Measurements from ENCODE around the gene CNIH2. TPM values are rescaled to one million over a fixed set of nuclear protein-coding genes. Genes with fewer than 3 reads are reported as not detected.

CNIH2 gene
- total and polyA plus RNA-seq, 2 of the 13 experiments (the other 11 are each of a cell fraction or from before 2014, with no cell fraction given): 0.60 to 0.69 TPM

DNA sequence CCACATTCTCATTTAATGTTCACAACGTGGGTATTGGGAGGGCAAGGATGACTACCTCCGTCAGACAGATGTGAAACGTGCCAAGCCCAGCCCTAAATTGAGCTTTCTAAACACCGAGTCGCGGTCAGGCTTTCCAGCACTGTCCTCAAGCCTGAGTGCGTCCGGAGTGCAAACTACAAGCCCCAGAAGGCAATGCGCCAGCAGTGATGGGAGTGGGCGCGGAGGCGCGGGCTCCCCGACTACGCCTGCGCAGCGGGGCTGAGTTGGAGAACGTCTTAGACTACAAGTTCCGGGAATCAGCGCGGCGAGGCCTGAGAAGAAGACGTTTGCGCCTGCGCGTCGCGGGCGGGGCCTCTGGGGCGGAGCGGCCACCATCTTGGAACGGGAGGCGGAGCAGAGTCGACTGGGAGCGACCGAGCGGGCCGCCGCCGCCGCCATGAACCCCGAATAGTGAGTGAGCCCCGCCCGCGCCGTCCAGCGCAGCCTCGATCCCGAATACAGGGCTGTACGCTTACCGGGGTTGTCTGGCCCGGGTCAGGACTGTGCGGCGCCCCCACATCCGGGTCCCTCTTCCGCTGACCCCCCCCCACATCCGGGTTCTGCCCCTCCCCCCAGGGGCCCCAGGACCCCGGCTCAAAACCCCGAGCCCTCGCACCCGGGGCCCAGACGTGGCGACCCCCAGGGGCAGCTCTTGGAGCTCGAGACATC lies 9.6 kb upstream of the CNIH2 start, which contains the start of gene RAB1B (continued):
- TF ChIP-seq, protein P1, sequence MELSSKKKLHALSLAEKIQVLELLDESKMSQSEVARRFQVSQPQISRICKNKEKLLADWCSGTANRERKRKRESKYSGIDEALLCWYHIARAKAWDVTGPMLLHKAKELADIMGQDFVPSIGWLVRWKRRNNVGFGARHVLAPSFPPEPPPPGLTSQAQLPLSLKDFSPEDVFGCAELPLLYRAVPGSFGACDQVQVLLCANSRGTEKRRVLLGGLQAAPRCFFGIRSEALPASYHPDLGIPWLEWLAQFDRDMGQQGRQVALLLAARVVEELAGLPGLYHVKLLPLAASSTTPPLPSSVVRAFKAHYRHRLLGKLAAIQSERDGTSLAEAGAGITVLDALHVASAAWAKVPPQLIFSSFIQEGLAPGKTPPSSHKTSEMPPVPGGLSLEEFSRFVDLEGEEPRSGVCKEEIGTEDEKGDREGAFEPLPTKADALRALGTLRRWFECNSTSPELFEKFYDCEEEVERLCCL (CRISPR knock-in tag; IDR thresholded peaks at IDR 0.05; ENCODE audit: borderline replicate concordance): no peak
- TF ChIP-seq ERF (CRISPR knock-in tag; IDR thresholded peaks at IDR 0.05) (no peak; the same call in 1 of the 2 replicates), ZNF101 (CRISPR knock-in tag; IDR thresholded peaks at IDR 0.05; ENCODE audit: borderline replicate concordance, low read depth) (no peak), HOXA5 (CRISPR knock-in tag; IDR thresholded peaks at IDR 0.05) (no peak; the same call in 1 of the 2 replicates), ZNF251 (CRISPR knock-in tag; IDR thresholded peaks at IDR 0.05) (no peak), CC2D1A (CRISPR knock-in tag; IDR thresholded peaks at IDR 0.05) (no peak), SRSF9 (IDR thresholded peaks at IDR 0.05; ENCODE audit: borderline replicate concordance, insufficient read depth, low read depth, low read length, poor library complexity, severe bottlenecking) (no peak), HOXD1 (CRISPR knock-in tag; IDR thresholded peaks at IDR 0.05) (no peak), PBX2 (CRISPR knock-in tag; IDR thresholded peaks at IDR 0.05) (no peak), FOXK1 (CRISPR knock-in tag; IDR thresholded peaks at IDR 0.05; ENCODE audit: borderline replicate concordance, low read depth) (peak; percentile 56; the same call in 1 of the 2 replicates), LCORL (IDR thresholded peaks at IDR 0.05) (no peak), LCORL (CRISPR knock-in tag; IDR thresholded peaks at IDR 0.05) (no peak), RFX3 (CRISPR knock-in tag; IDR thresholded peaks at IDR 0.05) (no peak), ZMYM4 (CRISPR knock-in tag; IDR thresholded peaks at IDR 0.05) (no peak), ZNF580 (CRISPR knock-in tag; IDR thresholded peaks at IDR 0.05; ENCODE audit: borderline replicate concordance, low read depth) (no peak)
- TF ChIP-seq, protein P2, sequence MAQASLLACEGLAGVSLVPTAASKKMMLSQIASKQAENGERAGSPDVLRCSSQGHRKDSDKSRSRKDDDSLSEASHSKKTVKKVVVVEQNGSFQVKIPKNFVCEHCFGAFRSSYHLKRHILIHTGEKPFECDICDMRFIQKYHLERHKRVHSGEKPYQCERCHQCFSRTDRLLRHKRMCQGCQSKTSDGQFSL (CRISPR knock-in tag; IDR thresholded peaks at IDR 0.05): peak; percentile 89
- TF ChIP-seq, protein P3, sequence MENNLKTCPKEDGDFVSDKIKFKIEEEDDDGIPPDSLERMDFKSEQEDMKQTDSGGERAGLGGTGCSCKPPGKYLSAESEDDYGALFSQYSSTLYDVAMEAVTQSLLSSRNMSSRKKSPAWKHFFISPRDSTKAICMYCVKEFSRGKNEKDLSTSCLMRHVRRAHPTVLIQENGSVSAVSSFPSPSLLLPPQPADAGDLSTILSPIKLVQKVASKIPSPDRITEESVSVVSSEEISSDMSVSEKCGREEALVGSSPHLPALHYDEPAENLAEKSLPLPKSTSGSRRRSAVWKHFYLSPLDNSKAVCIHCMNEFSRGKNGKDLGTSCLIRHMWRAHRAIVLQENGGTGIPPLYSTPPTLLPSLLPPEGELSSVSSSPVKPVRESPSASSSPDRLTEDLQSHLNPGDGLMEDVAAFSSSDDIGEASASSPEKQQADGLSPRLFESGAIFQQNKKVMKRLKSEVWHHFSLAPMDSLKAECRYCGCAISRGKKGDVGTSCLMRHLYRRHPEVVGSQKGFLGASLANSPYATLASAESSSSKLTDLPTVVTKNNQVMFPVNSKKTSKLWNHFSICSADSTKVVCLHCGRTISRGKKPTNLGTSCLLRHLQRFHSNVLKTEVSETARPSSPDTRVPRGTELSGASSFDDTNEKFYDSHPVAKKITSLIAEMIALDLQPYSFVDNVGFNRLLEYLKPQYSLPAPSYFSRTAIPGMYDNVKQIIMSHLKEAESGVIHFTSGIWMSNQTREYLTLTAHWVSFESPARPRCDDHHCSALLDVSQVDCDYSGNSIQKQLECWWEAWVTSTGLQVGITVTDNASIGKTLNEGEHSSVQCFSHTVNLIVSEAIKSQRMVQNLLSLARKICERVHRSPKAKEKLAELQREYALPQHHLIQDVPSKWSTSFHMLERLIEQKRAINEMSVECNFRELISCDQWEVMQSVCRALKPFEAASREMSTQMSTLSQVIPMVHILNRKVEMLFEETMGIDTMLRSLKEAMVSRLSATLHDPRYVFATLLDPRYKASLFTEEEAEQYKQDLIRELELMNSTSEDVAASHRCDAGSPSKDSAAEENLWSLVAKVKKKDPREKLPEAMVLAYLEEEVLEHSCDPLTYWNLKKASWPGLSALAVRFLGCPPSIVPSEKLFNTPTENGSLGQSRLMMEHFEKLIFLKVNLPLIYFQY (CRISPR knock-in tag; IDR thresholded peaks at IDR 0.05; ENCODE audit: borderline replicate concordance): no peak
- TF ChIP-seq, protein P4, sequence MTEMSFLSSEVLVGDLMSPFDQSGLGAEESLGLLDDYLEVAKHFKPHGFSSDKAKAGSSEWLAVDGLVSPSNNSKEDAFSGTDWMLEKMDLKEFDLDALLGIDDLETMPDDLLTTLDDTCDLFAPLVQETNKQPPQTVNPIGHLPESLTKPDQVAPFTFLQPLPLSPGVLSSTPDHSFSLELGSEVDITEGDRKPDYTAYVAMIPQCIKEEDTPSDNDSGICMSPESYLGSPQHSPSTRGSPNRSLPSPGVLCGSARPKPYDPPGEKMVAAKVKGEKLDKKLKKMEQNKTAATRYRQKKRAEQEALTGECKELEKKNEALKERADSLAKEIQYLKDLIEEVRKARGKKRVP (CRISPR knock-in tag; IDR thresholded peaks at IDR 0.05): no peak
- TF ChIP-seq, protein P5, sequence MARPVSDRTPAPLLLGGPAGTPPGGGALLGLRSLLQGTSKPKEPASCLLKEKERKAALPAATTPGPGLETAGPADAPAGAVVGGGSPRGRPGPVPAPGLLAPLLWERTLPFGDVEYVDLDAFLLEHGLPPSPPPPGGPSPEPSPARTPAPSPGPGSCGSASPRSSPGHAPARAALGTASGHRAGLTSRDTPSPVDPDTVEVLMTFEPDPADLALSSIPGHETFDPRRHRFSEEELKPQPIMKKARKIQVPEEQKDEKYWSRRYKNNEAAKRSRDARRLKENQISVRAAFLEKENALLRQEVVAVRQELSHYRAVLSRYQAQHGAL (CRISPR knock-in tag; IDR thresholded peaks at IDR 0.05; ENCODE audit: not compliant biosample characterization): no peak

Data from HepG2 (cell line).